ENCODE results near the gene BNIP3. TPM values are rescaled to one million over a fixed set of nuclear protein-coding genes. Genes with fewer than 3 reads are reported as not detected.

BNIP3 gene
- 97.2 and 108 TPM in 2 replicates for total RNA-seq

DNA sequence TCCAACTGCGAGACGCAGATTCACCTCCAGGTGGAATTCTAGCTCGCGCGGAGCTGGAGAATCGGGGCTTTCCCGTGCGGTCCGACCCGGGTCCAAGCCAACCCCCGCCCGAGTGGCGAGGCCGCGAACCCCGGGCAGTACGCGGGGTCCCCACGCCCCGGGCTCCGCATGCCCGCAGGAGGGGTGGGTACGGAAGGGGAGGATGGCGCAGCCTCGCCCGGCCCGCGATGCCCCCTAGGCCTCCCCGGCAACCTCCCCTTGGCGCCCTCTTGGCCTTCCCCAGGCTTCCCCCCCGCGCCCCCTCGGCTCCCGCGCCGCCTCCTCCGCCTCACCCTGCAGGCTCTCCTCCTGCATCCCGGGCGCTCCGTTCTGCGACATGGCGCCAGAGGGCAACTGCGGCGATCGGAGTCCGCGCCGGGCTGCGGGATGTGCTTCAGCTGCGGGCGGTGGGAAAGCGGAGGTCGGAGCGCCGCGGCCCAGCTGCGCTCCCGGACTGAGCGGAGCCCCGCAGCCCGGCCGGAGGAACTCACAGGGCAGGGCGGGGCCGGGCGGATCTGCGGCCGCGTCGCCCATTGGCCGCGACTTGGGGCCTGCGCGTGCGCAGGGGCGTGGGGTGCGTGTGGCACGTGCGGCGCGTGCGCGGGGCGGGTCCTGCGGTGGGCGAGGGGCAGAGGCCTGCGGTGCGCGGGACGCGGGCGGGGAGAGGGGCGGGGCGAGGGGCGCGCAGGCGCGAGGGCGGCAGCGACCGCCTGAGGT, at the start of gene BNIP3:
BNIP3 (minus strand) TSS at position 495 of the 756 bp plus-strand sequence; CDS start at position 378, 117 bp downstream.

Other genes starting within 250 kb of the BNIP3 start
- gene PPP2R2D, start 80.9 kb downstream of the BNIP3 start, total RNA-seq = 32.1 and 34.4 TPM in 2 replicates
- not detected in 2 replicates for gene JAKMIP3, start 84.0 kb upstream of the BNIP3 start, total RNA-seq
- gene DPYSL4, start 205.0 kb upstream of the BNIP3 start, total RNA-seq = 0.94 and 0.99 TPM in 2 replicates

All from hair follicular keratinocyte (primary cell).